H1 (cell line): Measurements from ENCODE around the gene TNC. TPM values are rescaled to one million over a fixed set of nuclear protein-coding genes. Genes with fewer than 3 reads are reported as not detected.

Experiments used
- ATF2 ChIP-seq: IDR thresholded peaks from 2 replicates; pipeline ENCODE4 v1.6.1; 2012; ENCODE audit warnings: low read length, inconsistent platforms
- ATF3 ChIP-seq: IDR thresholded peaks from 2 replicates; pipeline ENCODE4 v1.6.1; 2011; ENCODE audit warnings: low read depth, mild to moderate bottlenecking, low read length; ENCODE audit not compliant: insufficient read depth
- BACH1 ChIP-seq: IDR thresholded peaks from 2 replicates; pipeline ENCODE4 v1.6.1; 2012; ENCODE audit warnings: low read length, improper control_type of control experiment
- CHD2 ChIP-seq: IDR thresholded peaks from 2 replicates; pipeline ENCODE4 v1.6.1; 2012; ENCODE audit warnings: low read length, improper control_type of control experiment
- EZH2 ChIP-seq: fragments of 200-600 bp; sonication (generic); IDR thresholded peaks from 2 replicates; pipeline ENCODE4 v1.7.1; 2012; ENCODE audit warnings: low read depth, mild to moderate bottlenecking, moderate library complexity, low read length, inconsistent platforms; ENCODE audit not compliant: severe bottlenecking
- GABPA ChIP-seq: IDR thresholded peaks from 2 replicates; pipeline ENCODE4 v1.6.1; 2011; ENCODE audit warnings: mild to moderate bottlenecking, low read length, moderate library complexity, borderline replicate concordance; ENCODE audit not compliant: insufficient read depth
- GTF2F1 ChIP-seq: IDR thresholded peaks from 2 replicates; pipeline ENCODE4 v1.6.1; 2012; ENCODE audit warnings: low read depth, low read length, improper control_type of control experiment, borderline replicate concordance
- HDAC2 ChIP-seq, 2 experiments: fragments of 300-600 bp in 1 of 2; sonication (generic) in 1 of 2; IDR thresholded peaks; 2 replicates each; pipeline ENCODE4 v1.6.1; 2011 to 2012; ENCODE audit warnings: low read depth in 2 of 2, low read length in 2 of 2, mild to moderate bottlenecking in 2 of 2, moderate library complexity in 2 of 2, borderline replicate concordance in 1 of 2, inconsistent platforms in 1 of 2
- KDM1A ChIP-seq: fragments of 200-600, 300-600 bp; sonication (generic); IDR thresholded peaks from 2 replicates; pipeline ENCODE4 v1.7.1; 2016; ENCODE audit warnings: mild to moderate bottlenecking, low read length, borderline replicate concordance
- KDM5A ChIP-seq: fragments of 200-600 bp; IDR thresholded peaks from 2 replicates; pipeline ENCODE4 v1.7.1; 2012; ENCODE audit warnings: mild to moderate bottlenecking, low read length, inconsistent platforms, mixed read lengths
- PHF8 ChIP-seq: fragments of 200-600 bp; sonication (generic); conservative IDR thresholded peaks from 2 replicates; pipeline ENCODE4 v1.7.1; 2012; ENCODE audit warnings: low read depth, mild to moderate bottlenecking, inconsistent platforms, low read length, moderate library complexity
- POLR2A ChIP-seq, 2 experiments: IDR thresholded peaks; 1 replicate in 1 of 2; 2 replicates in 1 of 2; pipeline ENCODE4 v1.6.1; 2011; ENCODE audit warnings: low read depth in 2 of 2, low read length in 2 of 2, mild to moderate bottlenecking in 2 of 2; ENCODE audit errors: control extremely low read depth in 1 of 2
- POU5F1 ChIP-seq: IDR thresholded peaks from 2 replicates; pipeline ENCODE4 v1.6.1; 2011; ENCODE audit warnings: low read depth, mild to moderate bottlenecking, low read length, moderate library complexity
- SAP30 ChIP-seq: fragments of 300-600 bp; sonication (generic); IDR thresholded peaks from 2 replicates; pipeline ENCODE4 v1.7.1; 2012; ENCODE audit warnings: low read length, moderate library complexity, mild to moderate bottlenecking, inconsistent platforms; ENCODE audit not compliant: insufficient read depth, insufficient replicate concordance
- SIX5 ChIP-seq: IDR thresholded peaks from 2 replicates; pipeline ENCODE4 v1.6.1; 2011; ENCODE audit warnings: mild to moderate bottlenecking, low read depth, low read length
- SP2 ChIP-seq: IDR thresholded peaks from 2 replicates; pipeline ENCODE4 v1.6.1; 2012; ENCODE audit warnings: mild to moderate bottlenecking, low read length, inconsistent platforms
- SP4 ChIP-seq: IDR thresholded peaks from 2 replicates; pipeline ENCODE4 v1.6.1; 2012; ENCODE audit warnings: low read length, inconsistent platforms
- SUZ12 ChIP-seq: fragments of 200-600 bp; sonication (generic); IDR thresholded peaks from 2 replicates; pipeline ENCODE4 v1.6.1; 2012; ENCODE audit warnings: mild to moderate bottlenecking, inconsistent platforms, low read length, moderate library complexity, mixed read lengths
- TAF7 ChIP-seq: optimal IDR thresholded peaks from 2 replicates; pipeline ENCODE3; 2011; ENCODE audit warnings: low read depth, mild to moderate bottlenecking, inconsistent platforms, low read length, moderate library complexity, borderline replicate concordance
- TBP ChIP-seq: IDR thresholded peaks from 2 replicates; pipeline ENCODE4 v1.6.1; 2011; ENCODE audit warnings: low read depth, low read length, improper control_type of control experiment
- TEAD4 ChIP-seq: IDR thresholded peaks from 2 replicates; pipeline ENCODE4 v1.6.1; 2012; ENCODE audit warnings: low read depth, low read length, inconsistent platforms, mixed read lengths
- YY1 ChIP-seq: IDR thresholded peaks from 2 replicates; pipeline ENCODE4 v1.6.1; 2011; ENCODE audit warnings: low read depth, mild to moderate bottlenecking, low read length
- polyA plus RNA-seq, 7 experiments: library from polyadenylated mRNA; depleted of rRNA in 3 of 7; stranded (reverse) in 5 of 7; unstranded in 2 of 7; fragments of >200 nt in 5 of 7; fragments of 200-250 nt in 2 of 7; gene quantifications; 1 replicate in 5 of 7; 2 replicates in 1 of 7; 4 replicates in 1 of 7; pipeline versions ENCODE4 v1.2.1 to v1.2.3, GENCODE V29; 2011 to 2013; ENCODE audit warnings: missing spikeins in 2 of 7, mixed read lengths in 2 of 7
- total RNA-seq: library from RNA; stranded (reverse); fragmentation: NEBNext Ultra II Directional; extraction: Animal tissue kit (Norgen Biotek cat#: 25700); gene quantifications from 2 replicates; pipeline ENCODE4 v1.2.1, GENCODE V29; 2021

Gene TNC
- total and polyA plus RNA-seq, 2 of the 8 experiments (the other 6 are each of a cell fraction or from before 2014, with no cell fraction given), result 6.2 to 11.4 TPM

- TF ChIP-seq ATF2 (peak; percentile 46; the same call in 1 of the 2 replicates), SP2 (no peak), KDM5A (no peak), SAP30 (no peak), SIX5 (no peak), GABPA (no peak), SUZ12 (peak; percentile 29; the same call in 1 of the 2 replicates), CHD2 (no peak), POU5F1 (no peak), SP4 (0 out of 2 replicates have a peak, but pooled peaks have one; percentile 58), HDAC2 (IDR thresholded peaks at IDR 0.05; ENCODE audit: borderline replicate concordance in 1 of 2, low read depth in 2 of 2, low read length in 2 of 2) (peak; percentile 97 to 99), TAF7 (no peak), ATF3 (no peak), BACH1 (peak; percentile 62), EZH2 (no peak), KDM1A (peak; percentile 55; the same call in 1 of the 2 replicates), TEAD4 (peak; percentile 50; the same call in 1 of the 2 replicates), POLR2A (IDR thresholded peaks at IDR 0.05; ENCODE audit: control extremely low read depth in 1 of 2, low read depth in 2 of 2, low read length in 2 of 2) (no peak), PHF8 (no peak), TBP (no peak), YY1 (peak; percentile 27; the same call in 1 of the 2 replicates), GTF2F1 (no peak)
Measured at GRCh38 chr9:115117999-115118878, at the start of gene TNC (continued).
